Measurements from ENCODE around the gene MAP1S. TPM values are rescaled to one million over a fixed set of nuclear protein-coding genes. Genes with fewer than 3 reads are reported as not detected.

Gene MAP1S
- total RNA-seq, 1 experiment from 2014 or later: 51.4 TPM

- no TSS peak for BruUV-seq (replicated peaks)
- H3K36me3 Mint-ChIP-seq (ENCODE audit: insufficient read depth, unreplicated experiment): peaks cover 15% of the 10 kb centered on the region
- Histone ChIP-seq H3K4me3 (ENCODE audit: low read depth, low read length) (no peak overlapping the region), H3K4me1 (peaks cover 4% of the 10 kb centered on the region), H3K9me3 (no peaks in the 10 kb centered on the region), H3K27me3 (replicated peaks; ENCODE audit: control insufficient read depth, insufficient read depth, low read length) (no peaks in the 10 kb centered on the region), H3K36me3 (ENCODE audit: control insufficient read depth, insufficient read depth, low read length) (no peaks in the 10 kb centered on the region)
- H3K9me3 Mint-ChIP-seq (ENCODE audit: unreplicated experiment): no peaks in the 10 kb centered on the region
- no peak for TF ChIP-seq CTCF (IDR thresholded peaks at IDR 0.05; ENCODE audit: insufficient read depth in 1 of 2, low read depth in 1 of 2, low read length in 1 of 2, severe bottlenecking in 1 of 2, unreplicated experiment in 1 of 2)
- intact Hi-C loops (cut with micrococcal nuclease; ENCODE audit: unreplicated experiment): no loop called here
- no peaks in the 10 kb centered on the region for H3K27me3 Mint-ChIP-seq (ENCODE audit: insufficient read depth, unreplicated experiment)
- H3K27ac Mint-ChIP-seq (ENCODE audit: unreplicated experiment): no peak overlapping the region
- no peak for DNase-seq
- ChIA-PET POLR2A (no interaction called here), CTCF (no interaction called here)
- no peak overlapping the region for H3K4me3 Mint-ChIP-seq (ENCODE audit: unreplicated experiment)
- H3K4me1 Mint-ChIP-seq (ENCODE audit: low read depth, unreplicated experiment): no peaks in the 10 kb centered on the region
Observed at GRCh38 chr19:17741456-17741855, 22.2 kb downstream of the MAP1S start.

- DNase-seq: no peak
- Mint-ChIP-seq H3K4me3 (ENCODE audit: unreplicated experiment) (no peak overlapping the region), H3K27me3 (ENCODE audit: insufficient read depth, unreplicated experiment) (no peaks in the 10 kb centered on the region), H3K9me3 (ENCODE audit: unreplicated experiment) (no peaks in the 10 kb centered on the region), H3K27ac (ENCODE audit: unreplicated experiment) (no peak overlapping the region), H3K36me3 (ENCODE audit: insufficient read depth, unreplicated experiment) (peaks cover 8% of the 10 kb centered on the region), H3K4me1 (ENCODE audit: low read depth, unreplicated experiment) (no peaks in the 10 kb centered on the region)
- Histone ChIP-seq H3K4me1 (no peaks in the 10 kb centered on the region), H3K9me3 (no peaks in the 10 kb centered on the region), H3K36me3 (ENCODE audit: control insufficient read depth, insufficient read depth, low read length) (no peaks in the 10 kb centered on the region), H3K27me3 (replicated peaks; ENCODE audit: control insufficient read depth, insufficient read depth, low read length) (no peaks in the 10 kb centered on the region), H3K4me3 (ENCODE audit: low read depth, low read length) (no peak overlapping the region)
- ChIA-PET CTCF (no interaction called here), POLR2A (interaction anchor here (0.6 kb wide), 1 partner anchor 24 kb away, joined by 3 read pairs; no protein-coding TSS in a partner anchor)
- BruUV-seq (replicated peaks): no TSS peak
- intact Hi-C loops (cut with micrococcal nuclease; ENCODE audit: unreplicated experiment): no loop called here
- no peak for TF ChIP-seq CTCF (IDR thresholded peaks at IDR 0.05; ENCODE audit: insufficient read depth in 1 of 2, low read depth in 1 of 2, low read length in 1 of 2, severe bottlenecking in 1 of 2, unreplicated experiment in 1 of 2)
Observed at GRCh38 chr19:17743874-17744580, 24.7 kb downstream of the MAP1S start.

- Mint-ChIP-seq H3K27me3 (ENCODE audit: insufficient read depth, unreplicated experiment) (no peaks in the 10 kb centered on the region), H3K27ac (ENCODE audit: unreplicated experiment) (no peak overlapping the region), H3K4me1 (ENCODE audit: low read depth, unreplicated experiment) (no peaks in the 10 kb centered on the region), H3K4me3 (ENCODE audit: unreplicated experiment) (peak overlapping the region; percentile 46), H3K9me3 (ENCODE audit: unreplicated experiment) (no peaks in the 10 kb centered on the region), H3K36me3 (ENCODE audit: insufficient read depth, unreplicated experiment) (no peaks in the 10 kb centered on the region)
- DNase-seq: peak; percentile 93 to 94
- ChIA-PET POLR2A (interaction anchor here (1.0 kb wide), 1 partner anchor 112 kb away, joined by 3 read pairs; the partner anchor contains the start of gene RPL18A), CTCF (interaction anchor here (0.6 kb wide), 1 partner anchor 19 kb away, joined by 5 read pairs; no protein-coding TSS in a partner anchor)
- Histone ChIP-seq H3K4me3 (ENCODE audit: low read depth, low read length) (peak overlapping the region; percentile 53), H3K9me3 (no peaks in the 10 kb centered on the region), H3K4me1 (no peaks in the 10 kb centered on the region), H3K36me3 (ENCODE audit: control insufficient read depth, insufficient read depth, low read length) (no peaks in the 10 kb centered on the region), H3K27me3 (replicated peaks; ENCODE audit: control insufficient read depth, insufficient read depth, low read length) (no peaks in the 10 kb centered on the region)
- TF ChIP-seq CTCF (IDR thresholded peaks at IDR 0.05; ENCODE audit: insufficient read depth in 1 of 2, low read depth in 1 of 2, low read length in 1 of 2, severe bottlenecking in 1 of 2, unreplicated experiment in 1 of 2): no peak
- no TSS peak for BruUV-seq (replicated peaks)
- intact Hi-C loops (cut with micrococcal nuclease; ENCODE audit: unreplicated experiment): no loop called here
Observed at GRCh38 chr19:17747205-17748098, 28.2 kb downstream of the MAP1S start.

Data from Caco-2 (cell line).